Measurements from ENCODE around the gene SNX24.

- TF ChIP-seq ZNF274 (IDR thresholded peaks at IDR 0.05; ENCODE audit: low read depth, low read length) (no peak), YY1 (IDR thresholded peaks at IDR 0.05; ENCODE audit: insufficient read depth, insufficient read length) (no peak)
Observed at GRCh38 chr5:122947772-122948171, 102.4 kb downstream of the SNX24 start.

Measured in NT2/D1 (cell line).